Left lung (tissue), 10 donors: Measurements from ENCODE around the gene ZNF511. TPM values are rescaled to one million over a fixed set of nuclear protein-coding genes. Genes with fewer than 3 reads are reported as not detected.

Experiments used
- ATAC-seq: fragments of 200-7000 bp; cut with Tn5 transposase; one replicate; pipeline ENCODE4 v1.9.1; 2020; ENCODE audit warnings: moderate library complexity
- DNase-seq, 4 donors: peaks; one replicate each; pipeline ENCODE4 v3.0.0-alpha.2; 2013 to 2020
- H3K27ac ChIP-seq, 2 donors: fragments of 200-600 bp; sonication (generic) in 1 of 2; one replicate each; pipeline versions ENCODE4 v1.5.0 to v1.8.0; 2020 to 2021
- H3K27me3 ChIP-seq, 2 donors: fragments of 200-600 bp; sonication (generic) in 1 of 2; one replicate each; pipeline versions ENCODE4 v1.5.0 to v1.8.0; 2020 to 2021
- H3K36me3 ChIP-seq, 2 donors: fragments of 200-600 bp; sonication (generic) in 1 of 2; one replicate each; pipeline versions ENCODE4 v1.5.0 to v1.8.0; 2020 to 2021
- H3K4me1 ChIP-seq, 2 donors: fragments of 200-600 bp; one replicate each; pipeline ENCODE4 v1.8.0; 2021
- H3K4me3 ChIP-seq, 2 donors: fragments of 200-600 bp; sonication (generic) in 1 of 2; one replicate each; pipeline versions ENCODE4 v1.5.0 to v1.8.0; 2020 to 2021; ENCODE audit warnings: mild to moderate bottlenecking in 1 of 2
- H3K9me3 ChIP-seq, 2 donors: fragments of 200-600 bp; sonication (generic) in 1 of 2; one replicate each; pipeline versions ENCODE4 v1.5.0 to v1.8.0; 2020 to 2021
- CTCF ChIP-seq, 2 donors: fragments of 200-600 bp; sonication (generic) in 1 of 2; IDR thresholded peaks; one replicate each; pipeline versions ENCODE4 v1.5.0 to v1.8.0; 2021; ENCODE audit warnings: antibody characterized with exemption in 2 of 2
- intact Hi-C, 2 donors: fragments of 100-400 bp; cut with DNase I; formaldehyde crosslinking; loops; one replicate each; pipeline versions ENCODE4 v1.11.2 to v1.14.2; 2022
- polyA plus RNA-seq, 6 donors: library from polyadenylated mRNA; unstranded; fragments of 120-200 nt; gene quantifications; one replicate each; pipeline ENCODE4 v1.2.1, GENCODE V29; 2013; ENCODE audit not compliant: insufficient read length in 6 of 6
- total RNA-seq, 2 donors: library from RNA; stranded (reverse); fragmentation: NEBNext Ultra II Directional; extraction: Animal tissue kit (Norgen Biotek cat#: 25700); gene quantifications; one replicate each; pipeline ENCODE4 v1.2.1, GENCODE V29; 2021
- donor health status: DM: no; HTN: yes; CAD: no.
- donor health status: DM: no; HTN: no; CAD: no.

The ZNF511 gene
- total and polyA plus RNA-seq, 8 donors = 34.3 to 48.5 (median 42.3) TPM

DNA sequence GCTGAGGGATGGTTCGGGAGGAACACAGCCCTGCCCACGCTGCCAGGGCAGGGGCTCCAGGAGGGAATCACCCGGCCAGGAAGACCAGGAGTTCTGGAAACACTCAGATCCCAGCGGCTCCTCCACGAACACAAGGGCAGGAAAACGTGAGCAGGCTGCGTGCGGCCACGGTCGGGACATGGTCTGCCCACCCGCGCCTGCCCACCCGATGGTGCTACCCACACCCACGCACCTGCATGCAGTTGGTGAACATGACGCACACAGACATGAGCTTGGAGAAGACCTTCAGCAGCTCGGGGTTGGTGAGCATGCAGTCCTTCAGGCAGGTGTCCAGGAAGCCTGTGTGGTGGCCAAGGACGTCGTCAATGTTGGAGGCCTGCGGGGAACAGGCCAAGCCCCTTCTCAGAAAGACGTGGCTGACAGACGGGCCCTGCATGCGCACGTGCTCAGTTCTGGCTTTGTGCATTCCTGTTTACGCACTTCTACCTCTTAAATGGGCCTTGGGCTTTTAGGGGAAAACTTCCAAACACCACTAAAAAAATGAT lies 25.8 kb upstream of the ZNF511 start:
- TF ChIP-seq CTCF (IDR thresholded peaks at IDR 0.05) = no peak
- intact Hi-C loops = no loop called here
- ATAC-seq = no peak
- Histone ChIP-seq H3K27me3 (no peaks in the 10 kb centered on the region), H3K4me1 (peaks cover 5 to 27% of the 10 kb centered on the region in 2 donors), H3K36me3 (peaks cover 3 to 96% of the 10 kb centered on the region in 2 donors), H3K27ac (no peak overlapping the region), H3K4me3 (no peak overlapping the region), H3K9me3 (no peaks in the 10 kb centered on the region)
- no peak for DNase-seq

- Histone ChIP-seq H3K36me3 (peaks cover 3 to 98% of the 10 kb centered on the region in 2 donors), H3K4me1 (peaks cover 0 to 17% of the 10 kb centered on the region in 2 donors), H3K27ac (no peak overlapping the region), H3K27me3 (no peaks in the 10 kb centered on the region), H3K9me3 (no peaks in the 10 kb centered on the region), H3K4me3 (no peak overlapping the region)
- intact Hi-C loops = no loop called here
- ATAC-seq = no peak
- no peak for DNase-seq
- no peak for TF ChIP-seq CTCF (IDR thresholded peaks at IDR 0.05)
These were observed 24.8 kb upstream of the ZNF511 start for GRCh38 chr10:133283931-133284330.

DNA sequence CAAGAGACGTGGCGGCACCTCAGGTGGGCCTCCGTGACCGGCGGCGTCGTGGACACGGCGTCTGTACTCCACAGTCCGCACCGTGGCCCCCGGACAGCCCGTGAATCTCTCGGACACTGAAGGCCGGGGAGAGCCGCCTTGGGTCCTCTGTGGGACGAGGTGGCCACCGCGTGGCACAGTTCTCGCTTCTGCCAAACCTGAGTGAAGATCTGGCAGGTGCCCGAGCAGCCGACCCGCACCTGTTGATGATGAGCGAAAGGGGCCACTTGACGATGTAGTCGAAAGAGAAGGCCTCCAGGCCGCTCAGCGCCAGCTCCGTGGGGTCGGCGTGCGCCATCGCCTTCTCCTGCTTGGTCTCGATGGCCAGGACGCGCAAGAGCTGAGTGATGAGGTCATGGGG lies 23.5 kb upstream of the ZNF511 start:
- Histone ChIP-seq H3K27me3 (no peaks in the 10 kb centered on the region), H3K36me3 (peaks cover 3 to 98% of the 10 kb centered on the region in 2 donors), H3K4me3 (no peak overlapping the region), H3K9me3 (no peaks in the 10 kb centered on the region), H3K27ac (no peak overlapping the region), H3K4me1 (peaks cover 0 to 4% of the 10 kb centered on the region in 2 donors)
- DNase-seq (no peak), ATAC-seq (no peak)
- intact Hi-C loops = no loop called here
- no peak for TF ChIP-seq CTCF (IDR thresholded peaks at IDR 0.05)

- DNase-seq (no peak), ATAC-seq (no peak)
- Histone ChIP-seq H3K27ac (no peak overlapping the region), H3K27me3 (no peaks in the 10 kb centered on the region), H3K4me3 (no peak overlapping the region), H3K4me1 (no peaks in the 10 kb centered on the region), H3K36me3 (peaks cover 3 to 98% of the 10 kb centered on the region in 2 donors), H3K9me3 (no peaks in the 10 kb centered on the region)
- intact Hi-C loops = no loop called here
- no peak for TF ChIP-seq CTCF (IDR thresholded peaks at IDR 0.05)
These were observed 22.3 kb upstream of the ZNF511 start for GRCh38 chr10:133286366-133286765.

- ATAC-seq (no peak), DNase-seq (no peak)
- no peaks in the 10 kb centered on the region for H3K27me3 ChIP-seq
- TF ChIP-seq CTCF (IDR thresholded peaks at IDR 0.05) = no peak
- no peak overlapping the region for H3K4me3 ChIP-seq
- peaks cover 0 to 6% of the 10 kb centered on the region in 2 donors for H3K4me1 ChIP-seq
- H3K36me3 ChIP-seq = peaks cover 3 to 89% of the 10 kb centered on the region in 2 donors
- H3K9me3 ChIP-seq = no peaks in the 10 kb centered on the region
- H3K27ac ChIP-seq = no peak overlapping the region
- intact Hi-C loops = no loop called here
These were observed 20.7 kb upstream of the ZNF511 start for GRCh38 chr10:133287832-133288500.
